ENCODE results near the gene SETD3.

- no peak for TF ChIP-seq CTCF (IDR thresholded peaks at IDR 0.05)
- no peak for TF ChIP-seq ZFX (IDR thresholded peaks at IDR 0.05; ENCODE audit: borderline replicate concordance)
These were observed 13.9 kb downstream of the SETD3 start for GRCh38 chr14:99466758-99467157.

Data from 22Rv1 (cell line).